HS-5 (cell line): ENCODE measurements around the gene OR52B4.
"Not testable (repeated sequence)": the region's sequence is repeated elsewhere in the genome, so short reads cannot be mapped to it uniquely, and the experiment has no call there.

Source experiments
- DNase-seq: peaks from one replicate; pipeline ENCODE4 v3.0.0-alpha.2; 2012; ENCODE audit warnings: low read depth

The OR52B4 gene

GRCh38 chr11:4368286-4368685 is at the start of gene OR52B4:
Gene OR52B4, minus strand, starts transcription at chr11:4368386. Its CDS starts 91 bp downstream, at chr11:4368295.
- no peak for DNase-seq

GRCh38 chr11:4416816-4417215 is 48.6 kb upstream of the OR52B4 start:
- no peak for DNase-seq

- DNase-seq: no peak
Measured at GRCh38 chr11:4416306-4416705, 48.1 kb upstream of the OR52B4 start.

- not testable (repeated sequence) for DNase-seq
Measured at GRCh38 chr11:4406206-4406605, 38.0 kb upstream of the OR52B4 start.

GRCh38 chr11:4393858-4394223 is 25.7 kb upstream of the OR52B4 start:
- no peak for DNase-seq

GRCh38 chr11:4393209-4393857 is 25.1 kb upstream of the OR52B4 start, which contains the start of gene TRIM21:
Gene TRIM21, minus strand, starts transcription at chr11:4393702. Its CDS starts 3,293 bp downstream, at chr11:4390409.
- peak; percentile 60 for DNase-seq

DNA sequence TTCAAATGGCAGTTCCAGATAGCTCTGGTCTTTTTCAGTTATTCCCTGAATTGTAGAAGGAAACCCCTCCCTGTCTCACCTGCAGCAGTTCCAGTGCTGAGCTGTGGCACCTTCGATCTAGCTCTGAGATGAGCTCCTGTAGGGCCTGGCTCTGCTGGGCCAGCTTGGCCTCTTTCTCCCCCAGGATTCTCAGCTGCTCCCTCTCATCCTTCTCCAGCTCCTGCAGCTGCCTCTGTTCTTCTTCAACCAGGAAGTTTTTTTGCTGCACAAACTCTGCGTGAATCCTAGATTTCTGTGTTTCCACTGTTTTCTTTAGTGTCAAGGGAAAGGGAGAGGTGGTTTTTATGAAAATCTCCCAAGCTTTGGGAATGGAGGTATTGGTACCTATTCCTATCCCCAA is 20.0 kb upstream of the OR52B4 start:
- DNase-seq: no peak

DNA sequence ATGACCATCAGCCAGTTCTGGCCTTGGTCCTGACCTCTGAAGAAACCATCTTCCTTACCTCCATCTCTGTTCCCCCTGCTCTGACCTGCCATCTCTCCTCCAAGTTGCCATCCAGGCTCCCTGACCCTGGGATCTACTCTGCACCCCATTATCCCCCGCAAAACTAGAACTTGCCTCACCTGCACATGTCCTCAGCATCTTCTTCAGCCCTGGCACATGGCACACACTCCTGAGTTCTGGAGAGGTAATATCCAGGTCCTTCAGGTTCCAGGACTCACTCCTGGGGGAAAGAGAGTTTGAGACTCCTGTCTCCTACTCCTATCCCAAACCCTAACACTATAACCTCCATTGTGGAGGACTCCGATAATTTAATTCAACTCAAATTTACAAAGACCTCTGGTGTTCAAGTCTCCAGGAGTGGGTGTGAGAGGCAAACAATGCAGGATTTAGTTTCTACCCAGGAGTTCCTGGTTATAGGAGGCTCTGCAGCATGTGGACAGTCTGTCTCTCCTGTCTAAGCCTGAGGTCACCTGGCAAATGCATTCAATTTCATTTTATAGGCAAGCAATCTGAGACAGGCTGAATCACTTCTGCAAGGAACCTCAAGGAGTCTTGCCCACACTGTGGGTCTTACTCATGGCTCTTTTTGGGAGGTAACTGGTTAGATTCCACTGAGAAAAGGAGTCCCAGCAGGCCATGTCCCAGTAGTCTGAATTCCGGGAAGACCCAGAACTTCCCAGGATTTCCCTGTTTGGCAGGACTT is 18.0 kb upstream of the OR52B4 start:
- no peak for DNase-seq

DNA sequence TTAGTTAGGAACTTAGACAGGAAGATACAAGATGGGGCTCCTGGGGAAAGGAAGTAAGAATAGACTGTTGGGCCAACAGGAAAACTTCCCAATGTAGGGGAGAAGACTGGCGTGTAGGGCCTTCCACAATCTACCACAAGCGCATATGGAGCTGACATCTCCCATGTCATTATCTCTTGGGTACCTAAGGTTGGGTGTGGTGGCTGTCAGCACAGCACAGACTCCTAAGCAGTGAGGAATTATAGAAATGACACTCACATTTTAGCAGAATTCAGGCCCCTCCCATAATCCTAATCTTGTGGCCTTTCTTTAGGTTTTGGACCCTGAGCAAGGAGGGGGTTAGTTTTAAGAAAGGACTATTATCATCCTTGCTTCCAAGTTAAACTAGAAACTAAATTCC is 13.7 kb upstream of the OR52B4 start:
- no peak for DNase-seq

GRCh38 chr11:4375431-4376140 is 7.4 kb upstream of the OR52B4 start:
- DNase-seq: no peak

DNA sequence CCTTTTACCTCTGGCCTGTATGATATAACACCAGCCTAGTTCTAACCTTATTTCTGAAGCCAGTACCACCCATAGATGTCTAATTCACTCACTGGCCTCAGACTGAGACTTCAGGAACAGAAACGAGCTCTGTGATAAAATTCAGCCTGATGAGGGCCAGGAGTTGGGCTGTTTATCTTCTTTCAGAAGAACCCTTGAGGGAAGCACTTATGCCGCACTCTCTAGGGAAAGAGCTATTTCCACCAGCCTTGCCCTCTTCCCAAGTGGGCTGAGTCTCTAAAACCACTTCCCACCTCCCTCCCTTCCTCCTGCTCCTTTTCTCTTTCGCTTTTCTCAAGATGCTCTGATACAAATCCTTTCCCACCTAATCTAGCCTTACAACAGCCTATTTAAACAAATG is 2.0 kb upstream of the OR52B4 start:
- no peak for DNase-seq

DNA sequence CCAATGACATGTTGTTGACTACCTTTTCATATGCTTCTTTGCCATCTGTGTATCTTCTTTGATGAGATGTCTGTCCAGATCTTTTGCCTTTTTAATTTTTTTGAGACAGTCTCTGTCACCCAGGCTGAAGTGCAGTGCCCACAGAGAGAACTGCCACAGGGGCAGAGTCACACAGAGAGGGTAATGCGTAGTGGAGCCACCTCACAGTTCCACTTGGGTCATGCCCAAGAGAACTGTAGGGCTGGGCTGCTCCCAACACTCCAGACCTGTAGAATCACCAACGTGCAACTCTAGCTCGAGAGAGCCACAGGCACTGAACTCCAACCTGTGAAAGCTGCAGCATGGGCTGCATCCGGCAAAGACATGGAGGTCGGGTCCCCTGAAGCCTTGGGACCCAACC is 20.0 kb downstream of the OR52B4 start:
- not testable (repeated sequence) for DNase-seq

DNA sequence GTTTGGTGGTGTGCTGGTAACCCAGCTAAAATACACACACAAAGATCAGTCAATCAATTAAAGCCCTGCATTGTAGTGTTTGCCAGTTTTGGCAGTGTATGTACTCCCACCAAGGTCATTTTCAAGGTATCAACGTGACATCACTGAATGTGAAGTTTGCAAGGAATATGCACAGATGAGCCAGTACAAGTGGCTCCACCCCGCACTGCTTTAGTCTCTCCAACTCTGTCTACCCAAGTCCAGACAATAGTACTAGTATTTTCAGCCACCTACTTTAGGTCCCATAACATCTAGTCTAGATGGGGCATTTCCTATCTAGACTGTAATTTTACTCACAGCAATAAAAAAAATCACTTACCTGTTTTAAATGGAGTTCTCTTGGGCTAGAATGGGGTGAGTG is 22.8 kb downstream of the OR52B4 start:
- DNase-seq: not testable (repeated sequence)

GRCh38 chr11:4334356-4334755 is 33.8 kb downstream of the OR52B4 start:
- not testable (repeated sequence) for DNase-seq
